GM21717 (cell line): ENCODE data around the gene ATXN2.
"Not testable (repeated sequence)": the region's sequence is repeated elsewhere in the genome, so short reads cannot be mapped to it uniquely, and the experiment has no call there.

ENCODE experiments used
- ATAC-seq: cut with Tn5 transposase; IDR thresholded peaks from one replicate; pipeline ENCODE4 v1.9.1; 2021; ENCODE audit warnings: mild to moderate bottlenecking, moderate library complexity; ENCODE audit not compliant: unreplicated experiment

ATXN2 gene

GRCh38 chr12:111598637-111599452 lies at the start of gene ATXN2:
Gene ATXN2 (minus strand): TSS chr12:111599315. CDS start chr12:111599034, 281 bp downstream.
- peak; percentile 39 for ATAC-seq

GRCh38 chr12:111645433-111645832 lies 46.3 kb upstream of the ATXN2 start:
- no peak for ATAC-seq

- ATAC-seq, result no peak
Measured at GRCh38 chr12:111643427-111643826, 44.3 kb upstream of the ATXN2 start.

GRCh38 chr12:111642681-111643426 lies 43.7 kb upstream of the ATXN2 start:
- ATAC-seq, result no peak

- no peak for ATAC-seq
Measured at GRCh38 chr12:111640506-111640905, 41.4 kb upstream of the ATXN2 start.

- ATAC-seq, result no peak
Measured at GRCh38 chr12:111638556-111638955, 39.4 kb upstream of the ATXN2 start.

- ATAC-seq, result no peak
Measured at GRCh38 chr12:111636209-111636945, 37.3 kb upstream of the ATXN2 start.

GRCh38 chr12:111635524-111635923 lies 36.4 kb upstream of the ATXN2 start:
- no peak for ATAC-seq

GRCh38 chr12:111628505-111629260 lies 29.6 kb upstream of the ATXN2 start:
- no peak for ATAC-seq

GRCh38 chr12:111626230-111626629 lies 27.1 kb upstream of the ATXN2 start:
- ATAC-seq, result no peak

- no peak for ATAC-seq
Measured at GRCh38 chr12:111624540-111624939, 25.4 kb upstream of the ATXN2 start.

GRCh38 chr12:111617841-111618240 lies 18.7 kb upstream of the ATXN2 start:
- not testable (repeated sequence) for ATAC-seq

GRCh38 chr12:111616177-111616623 lies 17.1 kb upstream of the ATXN2 start:
- no peak for ATAC-seq

GRCh38 chr12:111607239-111607638 lies 8.1 kb upstream of the ATXN2 start:
- ATAC-seq, result no peak

GRCh38 chr12:111606767-111607230 lies 7.7 kb upstream of the ATXN2 start:
- no peak for ATAC-seq

- ATAC-seq, result no peak
Measured at GRCh38 chr12:111605911-111606766, 7.0 kb upstream of the ATXN2 start.

- ATAC-seq, result not testable (repeated sequence)
Measured at GRCh38 chr12:111602857-111603256, 3.7 kb upstream of the ATXN2 start.

GRCh38 chr12:111602348-111602747 lies 3.2 kb upstream of the ATXN2 start:
- no peak for ATAC-seq

GRCh38 chr12:111600986-111601385 lies 1.9 kb upstream of the ATXN2 start:
- not testable (repeated sequence) for ATAC-seq
